Stimulated activated CD8-positive, alpha-beta memory T cell treated with anti-CD3 and anti-CD28 coated beads, Interleukin-4, amount 100 ng/mL, for 24 hours (primary cell): ENCODE data around the gene ADCY3.
"Not testable (repeated sequence)": the region's sequence is repeated elsewhere in the genome, so short reads cannot be mapped to it uniquely, and the experiment has no call there.

Source experiments
- DNase-seq: peaks from one replicate; pipeline ENCODE4 v3.0.0-alpha.2; 2020; ENCODE audit warnings: low read depth

Gene ADCY3

DNA sequence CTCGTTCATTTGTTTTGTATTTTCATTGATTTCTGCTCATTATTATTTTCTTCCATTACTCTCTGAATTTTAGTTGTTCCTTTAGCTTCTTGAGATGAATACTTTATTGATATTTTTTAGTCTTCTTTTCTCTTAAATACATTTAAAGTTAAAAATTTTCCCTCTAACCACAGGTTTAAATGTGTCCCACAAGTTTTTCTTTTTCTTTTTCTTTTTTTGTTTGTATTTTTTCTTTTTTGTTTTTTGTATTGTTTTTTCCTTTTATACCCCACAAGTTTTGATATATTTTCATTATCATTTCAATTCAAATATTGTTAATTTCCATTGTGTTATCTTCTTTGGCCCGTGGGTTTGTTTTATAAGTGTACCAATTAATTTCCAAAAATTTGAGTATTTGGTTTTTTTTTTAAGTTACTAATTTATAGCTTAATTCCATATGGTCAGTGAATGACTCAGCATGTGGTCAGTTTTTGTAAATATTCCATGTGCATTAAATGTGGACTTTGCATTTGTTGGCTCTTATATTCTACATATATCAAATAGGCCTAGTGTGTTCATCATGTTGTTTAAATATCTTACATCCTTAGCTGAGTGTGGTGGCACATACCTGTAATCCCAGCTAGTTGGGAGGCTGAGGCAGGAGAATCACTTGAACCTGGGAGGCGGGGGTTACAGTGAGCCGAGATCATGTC lies 110.6 kb downstream of the ADCY3 start:
- no peak for DNase-seq

DNA sequence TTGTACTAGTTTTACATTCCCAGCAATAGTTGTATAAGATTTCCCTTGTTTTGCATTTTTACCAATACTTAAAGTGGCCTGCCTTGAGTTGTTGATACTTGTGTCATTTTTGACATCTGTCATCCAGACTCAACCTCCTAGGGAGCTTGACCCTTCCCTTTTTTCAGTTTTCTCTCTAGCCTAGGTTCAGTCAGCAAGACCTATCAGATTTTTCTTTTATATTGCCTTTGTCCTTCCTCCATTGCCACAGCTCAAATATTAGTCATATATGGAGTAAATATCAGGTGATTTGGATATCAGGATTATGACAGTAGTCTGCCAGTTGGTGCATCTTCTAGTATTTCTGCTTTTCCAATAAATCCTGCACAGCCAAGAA lies 113.4 kb downstream of the ADCY3 start:
- no peak for DNase-seq

- not testable (repeated sequence) for DNase-seq
Measured at GRCh38 chr2:24805811-24806660, 114.0 kb downstream of the ADCY3 start.

DNA sequence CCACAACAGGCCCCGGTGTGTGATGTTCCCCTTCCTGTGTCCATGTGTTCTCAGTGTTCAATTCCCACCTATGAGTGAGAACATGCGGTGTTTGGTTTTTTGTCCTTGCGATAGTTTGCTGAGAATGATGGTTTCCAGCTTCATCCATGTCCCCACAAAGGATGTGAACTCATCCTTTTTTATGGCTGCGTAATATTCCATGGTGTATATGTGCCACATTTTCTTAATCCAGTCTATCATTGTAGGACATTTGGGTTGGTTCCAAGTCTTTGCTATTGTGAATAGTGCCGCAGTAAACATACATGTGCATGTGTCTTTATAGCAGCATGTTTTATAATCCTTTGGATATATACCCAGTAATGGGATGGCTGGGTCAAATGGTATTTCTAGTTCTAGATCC lies 119.5 kb downstream of the ADCY3 start:
- not testable (repeated sequence) for DNase-seq

- no peak for DNase-seq
Measured at GRCh38 chr2:24797644-24798043, 122.4 kb downstream of the ADCY3 start.

- no peak for DNase-seq
Measured at GRCh38 chr2:24793761-24794435, 126.1 kb downstream of the ADCY3 start.

- DNase-seq: peak; percentile 91
Measured at GRCh38 chr2:24792874-24793760, 126.9 kb downstream of the ADCY3 start, which contains the start of the genes CENPO and PTRHD1. TSS of gene CENPO (plus strand) at chr2:24793425. CDS start at chr2:24793920, 495 bp downstream. TSS of gene PTRHD1 (minus strand) at chr2:24793391. CDS start at chr2:24793377, 14 bp downstream.

- DNase-seq: no peak
Measured at GRCh38 chr2:24792542-24792873, 127.5 kb downstream of the ADCY3 start.

DNA sequence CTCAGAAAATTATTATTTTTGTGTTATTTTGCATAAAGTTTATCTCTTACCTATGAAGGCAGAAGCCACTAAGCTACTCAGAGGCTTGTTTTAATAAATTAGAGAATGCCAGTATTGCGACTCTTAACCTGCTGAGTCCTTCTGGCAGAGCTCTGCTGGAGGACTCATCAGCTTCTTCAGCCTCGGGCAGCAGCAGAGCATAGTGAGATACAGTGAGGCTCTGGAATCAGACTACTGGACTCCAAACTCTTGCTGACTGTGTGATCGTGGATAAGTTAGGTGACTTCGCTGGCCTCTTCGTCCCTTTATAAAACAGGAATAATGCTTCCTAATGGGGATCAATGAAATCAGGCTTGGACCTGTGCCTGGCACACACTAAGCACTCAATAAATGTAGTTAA lies 128.6 kb downstream of the ADCY3 start:
- no peak for DNase-seq

- DNase-seq: no peak
Measured at GRCh38 chr2:24788816-24789215, 131.2 kb downstream of the ADCY3 start.

DNA sequence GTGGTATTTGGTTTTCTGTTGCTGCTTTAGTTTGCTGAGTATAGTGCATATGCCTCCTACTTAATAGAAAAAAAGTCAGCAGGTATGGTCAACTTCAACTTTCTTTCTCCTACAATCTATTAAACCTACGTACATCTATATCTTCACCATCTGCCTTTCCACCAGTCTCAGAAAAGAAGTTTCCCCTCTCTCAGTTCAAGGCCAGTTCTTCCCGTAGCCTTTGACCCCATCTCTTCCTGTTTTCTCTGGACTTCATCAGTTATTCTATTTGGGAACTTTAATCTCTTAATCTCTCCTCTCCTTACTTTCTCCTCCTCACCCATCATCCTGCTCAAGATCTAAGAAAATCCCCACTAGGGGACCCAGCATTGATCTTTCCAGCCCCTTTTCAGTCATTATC lies 132.5 kb downstream of the ADCY3 start:
- DNase-seq: no peak

- DNase-seq: no peak
Measured at GRCh38 chr2:24785671-24786321, 134.2 kb downstream of the ADCY3 start.

DNA sequence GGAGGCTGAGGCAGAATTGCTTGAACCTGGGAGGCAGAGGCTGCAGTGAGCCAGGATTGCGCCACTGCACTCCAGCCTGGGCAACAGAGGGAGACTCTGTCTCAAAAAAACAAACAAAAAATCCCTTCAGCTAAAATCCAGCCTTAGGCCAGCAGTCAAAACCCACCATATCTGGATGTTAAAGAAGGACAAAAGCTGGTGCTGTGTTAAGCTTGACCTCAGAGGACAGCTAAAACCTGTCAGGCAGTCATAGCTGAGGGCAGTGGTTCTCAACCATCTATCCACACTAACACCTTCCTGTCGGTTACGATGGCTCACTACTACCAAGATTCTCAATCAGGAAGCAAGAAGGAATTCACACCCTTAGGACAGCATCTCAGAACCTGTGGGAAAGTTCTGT lies 136.4 kb downstream of the ADCY3 start:
- DNase-seq: no peak

DNA sequence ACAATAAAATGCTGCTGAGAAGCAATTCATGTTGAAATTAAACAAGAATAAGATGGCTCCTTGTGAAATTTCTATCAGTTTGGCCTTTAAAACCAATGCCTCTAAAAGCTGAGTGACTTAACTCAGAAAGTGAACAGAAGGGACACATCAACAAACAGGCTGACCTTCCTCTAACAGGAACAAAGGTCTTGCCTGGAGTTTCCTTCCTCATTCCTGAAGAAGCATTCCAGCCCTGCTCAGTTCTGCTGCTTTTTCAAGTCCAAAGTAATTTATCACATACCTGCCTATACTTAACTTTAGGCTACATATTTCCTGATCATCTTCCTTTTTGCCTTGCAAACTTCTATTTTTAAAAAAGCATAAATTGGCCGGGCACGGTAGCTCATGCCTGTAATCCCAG lies 140.9 kb downstream of the ADCY3 start:
- DNase-seq: no peak

- DNase-seq: no peak
Measured at GRCh38 chr2:24774373-24774772, 145.7 kb downstream of the ADCY3 start.

DNA sequence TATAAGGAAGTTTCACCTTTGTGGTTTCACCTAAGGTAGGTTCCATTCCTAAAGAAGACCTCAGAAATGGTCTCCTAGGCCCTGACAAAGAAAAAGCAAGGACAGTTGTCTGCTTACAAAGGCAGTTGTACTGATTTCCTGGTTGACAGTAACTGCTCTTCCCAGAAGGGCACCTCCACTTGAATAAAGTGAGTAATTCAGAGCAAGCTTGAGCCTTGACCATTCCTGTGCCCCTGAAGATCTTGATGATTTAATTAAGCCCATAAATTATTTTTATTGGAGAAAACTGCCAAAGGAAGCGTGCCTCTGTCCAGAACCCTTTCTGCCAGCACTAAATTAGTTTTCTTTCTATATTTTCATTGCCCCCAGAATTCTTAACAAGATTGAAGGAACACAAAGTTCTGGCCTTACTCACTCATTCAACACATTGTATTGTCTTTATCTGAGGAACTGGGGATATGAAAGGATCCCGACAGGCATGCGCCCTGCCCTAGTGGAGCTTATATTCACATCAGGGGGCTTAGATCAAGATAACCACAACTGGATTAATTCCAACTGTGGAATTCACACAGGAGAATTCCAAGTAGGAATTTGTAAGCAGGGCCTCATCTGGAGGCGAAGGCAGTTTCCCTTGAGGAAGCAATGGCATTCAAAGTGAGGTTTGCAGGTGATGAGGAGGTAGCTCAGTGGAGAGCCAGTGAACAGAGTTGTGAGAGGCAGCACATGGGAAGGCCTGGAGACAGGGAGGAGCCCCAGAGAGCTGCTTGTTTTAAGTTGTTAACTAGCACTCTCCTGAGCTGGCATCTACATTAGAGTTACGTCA lies 148.1 kb downstream of the ADCY3 start:
- no peak for DNase-seq

DNA sequence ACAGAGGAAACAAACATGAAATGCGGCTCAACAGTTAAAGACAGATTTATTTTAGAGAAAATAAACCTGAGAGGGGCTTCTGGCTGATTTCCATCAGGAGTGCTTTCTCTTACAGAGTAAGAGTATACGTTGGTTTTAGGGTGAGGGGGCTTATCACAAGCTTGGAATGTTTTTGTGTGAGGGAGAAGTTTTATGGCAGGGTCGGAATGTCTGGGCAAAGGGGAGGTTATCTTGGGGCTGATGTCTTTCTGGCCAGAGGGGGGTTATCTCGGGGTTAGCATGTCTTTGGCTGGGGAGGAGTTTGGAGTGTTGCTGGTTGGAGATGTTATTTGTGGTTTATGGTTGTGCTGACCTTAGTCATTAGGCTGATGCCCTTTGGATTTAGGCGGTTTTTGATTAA lies 149.0 kb downstream of the ADCY3 start:
- DNase-seq: no peak
